Activated CD4-positive, alpha-beta T cell treated with anti-CD3 and anti-CD28 coated beads, Interleukin-2, Interleukin-6, amounts not matched to agents 100 ng/mL and 50 ng/mL, durations not matched to agents 16 hours and 8 hours (primary cell): ENCODE data around the gene HSPA8.

Experiments
- DNase-seq: peaks from one replicate; pipeline ENCODE4 v3.0.0-alpha.2; 2020

Gene HSPA8

GRCh38 chr11:123069908-123070821 is 8.2 kb upstream of the HSPA8 start:
- DNase-seq, result peak; percentile 76

GRCh38 chr11:123065621-123066020 is 3.7 kb upstream of the HSPA8 start:
- DNase-seq, result no peak

- peak; percentile 52 for DNase-seq
Measured at GRCh38 chr11:123063826-123064657, 2.1 kb upstream of the HSPA8 start.

GRCh38 chr11:123062892-123063825 is 1.2 kb upstream of the HSPA8 start:
- peak; percentile 64 for DNase-seq

- DNase-seq, result peak; percentile 100
Measured at GRCh38 chr11:123062158-123062891, 389 bp upstream of the HSPA8 start.

GRCh38 chr11:123060277-123061000 is 1.5 kb downstream of the HSPA8 start:
- DNase-seq, result peak; percentile 56

GRCh38 chr11:123059041-123059920 is 2.7 kb downstream of the HSPA8 start:
- DNase-seq, result peak; percentile 38

- no peak for DNase-seq
Measured at GRCh38 chr11:123057661-123058305, 4.2 kb downstream of the HSPA8 start.

- DNase-seq, result peak; percentile 34
Measured at GRCh38 chr11:123056835-123057491, 5.0 kb downstream of the HSPA8 start.

GRCh38 chr11:123055191-123055901 is 6.6 kb downstream of the HSPA8 start:
- DNase-seq, result peak; percentile 50

- DNase-seq, result peak; percentile 79
Measured at GRCh38 chr11:123054301-123055065, 7.5 kb downstream of the HSPA8 start.

- DNase-seq, result peak; percentile 40
Measured at GRCh38 chr11:123052901-123053721, 8.8 kb downstream of the HSPA8 start.

GRCh38 chr11:123051634-123052033 is 10.3 kb downstream of the HSPA8 start:
- DNase-seq, result no peak

GRCh38 chr11:123051146-123051545 is 10.8 kb downstream of the HSPA8 start:
- DNase-seq, result no peak

- no peak for DNase-seq
Measured at GRCh38 chr11:123047947-123048293, 14.0 kb downstream of the HSPA8 start.

- no peak for DNase-seq
Measured at GRCh38 chr11:123047266-123047946, 14.5 kb downstream of the HSPA8 start.
